HepG2 (cell line): ENCODE measurements around the gene PCDHGB1. TPM values are rescaled to one million over a fixed set of nuclear protein-coding genes. Genes with fewer than 3 reads are reported as not detected.

Experiments used
- CC2D1A ChIP-seq: sonication (generic); formaldehyde crosslinking; IDR thresholded peaks from 2 replicates; pipeline ENCODE4 v1.8.1; 2023; ENCODE audit warnings: mild to moderate bottlenecking, missing genetic modification reagents
- KLF6 ChIP-seq: IDR thresholded peaks from 2 replicates; pipeline ENCODE4 v1.8.0; 2016; ENCODE audit warnings: missing biosample characterization, missing genetic modification reagents
- MBD4 ChIP-seq: IDR thresholded peaks from 2 replicates; pipeline ENCODE4 v1.6.1; 2012; ENCODE audit warnings: low read length, inconsistent platforms, borderline replicate concordance
- SMC3 ChIP-seq: IDR thresholded peaks from 2 replicates; pipeline ENCODE4 v1.6.1; 2011; ENCODE audit warnings: low read length, improper control_type of control experiment
- ZNF496 ChIP-seq: sonication (generic); formaldehyde crosslinking; IDR thresholded peaks from 2 replicates; pipeline ENCODE4 v1.8.1; 2023; ENCODE audit warnings: mild to moderate bottlenecking, moderate library complexity, missing genetic modification reagents; ENCODE audit not compliant: insufficient replicate concordance
- ZNF563 ChIP-seq: sonication (generic); formaldehyde crosslinking; IDR thresholded peaks from 2 replicates; pipeline ENCODE4 v1.8.0; 2022; ENCODE audit warnings: mild to moderate bottlenecking, moderate library complexity, missing genetic modification reagents
- ZNF670 ChIP-seq: sonication (generic); formaldehyde crosslinking; IDR thresholded peaks from 2 replicates; pipeline ENCODE4 v1.8.0; 2022; ENCODE audit warnings: mild to moderate bottlenecking, missing genetic modification reagents, borderline replicate concordance
- ZNF775 ChIP-seq: sonication (generic); formaldehyde crosslinking; IDR thresholded peaks from 2 replicates; pipeline ENCODE4 v1.4.0; 2020; ENCODE audit warnings: missing genetic modification reagents, mild to moderate bottlenecking, moderate library complexity, borderline replicate concordance
- polyA plus RNA-seq, 8 experiments: library from polyadenylated mRNA; depleted of rRNA in 3 of 8; stranded (reverse) in 7 of 8; unstranded in 1 of 8; fragments of >200 nt; fragmentation: Illumina TruSeq in 4 of 8; extraction: Trizol in 4 of 8; gene quantifications; 2 replicates each; pipeline versions ENCODE4 v1.2.1 to v1.2.3, GENCODE V29; 2011 to 2016; ENCODE audit warnings: low read depth in 4 of 8, missing spikeins in 1 of 8, mixed read lengths in 1 of 8; ENCODE audit not compliant: insufficient read depth in 1 of 8
- total RNA-seq, 5 experiments: library from RNA; depleted of rRNA; stranded (reverse); fragments of >200 nt; fragmentation: Illumina TruSeq; extraction: Trizol; gene quantifications; 2 replicates each; pipeline ENCODE4 v1.2.3, GENCODE V29; 2016; ENCODE audit warnings: low read depth in 1 of 5
- TF ChIP-seq, protein P1 (sequence below): sonication (generic); formaldehyde crosslinking; IDR thresholded peaks from 2 replicates; pipeline ENCODE4 v1.4.0; 2020; ENCODE audit warnings: mild to moderate bottlenecking, missing genetic modification reagents
- TF ChIP-seq, protein P2 (sequence below): sonication (generic); formaldehyde crosslinking; IDR thresholded peaks from 2 replicates; pipeline ENCODE4 v1.4.0; 2020; ENCODE audit warnings: mild to moderate bottlenecking, missing genetic modification reagents
- TF ChIP-seq, protein P3 (sequence below): sonication (generic); formaldehyde crosslinking; IDR thresholded peaks from 2 replicates; pipeline ENCODE4 v1.4.0; 2020; ENCODE audit warnings: missing genetic modification reagents, borderline replicate concordance

The PCDHGB1 gene
- total and polyA plus RNA-seq, 2 of the 13 experiments (the other 11 are each of a cell fraction or from before 2014, with no cell fraction given): 1.0 to 2.6 TPM

DNA sequence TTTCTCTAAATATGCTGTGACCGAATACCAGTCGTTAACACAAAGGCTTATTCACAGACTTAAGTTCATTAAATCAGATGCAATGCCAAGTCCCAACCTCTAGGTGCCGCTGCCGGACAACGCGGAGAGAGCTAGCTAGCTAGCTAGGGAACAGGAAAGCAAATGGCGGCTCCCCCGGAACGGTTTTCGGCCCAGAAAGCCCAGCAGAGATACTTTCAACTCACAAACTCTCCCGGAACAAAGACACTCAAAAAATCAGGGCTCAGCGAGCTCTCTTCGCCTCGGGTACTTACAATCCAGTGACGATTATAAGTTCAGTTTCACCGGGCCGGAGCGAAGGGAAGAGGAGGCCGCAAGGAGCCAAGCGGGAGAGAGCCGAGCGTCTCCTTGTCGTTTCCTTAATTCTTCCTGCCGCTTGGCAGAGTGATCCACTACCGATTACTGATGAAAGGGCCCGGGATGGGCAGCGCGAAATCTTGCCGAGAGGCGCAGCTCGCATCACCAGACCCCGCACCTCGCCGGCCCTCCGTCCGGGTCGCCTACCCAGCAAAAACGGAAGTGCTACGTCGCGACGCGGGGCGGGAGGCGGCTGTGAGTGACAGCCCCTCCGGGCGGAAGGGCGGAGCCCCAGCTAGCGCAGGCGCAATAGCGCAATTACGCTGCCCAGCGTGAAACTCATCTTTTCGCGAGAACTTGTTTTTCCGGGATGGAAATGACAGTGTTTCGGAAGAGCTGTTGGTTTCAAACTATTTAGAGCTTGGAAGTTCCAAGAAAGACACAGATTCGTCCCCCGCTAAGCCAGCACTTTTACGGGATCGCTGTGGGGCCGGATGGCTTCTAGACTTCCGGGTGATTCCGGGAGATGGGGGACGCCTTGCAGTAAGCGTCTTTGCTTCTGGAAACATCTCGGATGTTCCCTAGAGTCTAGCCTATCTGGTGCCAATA lies 29.4 kb upstream of the PCDHGB1 start, which contains the start of gene TAF7 (continued):
- TF ChIP-seq ZNF670 (CRISPR knock-in tag) (0 out of 2 replicates have a peak, but pooled peaks have one; percentile 48), ZNF775 (CRISPR knock-in tag) (0 out of 2 replicates have a peak, but pooled peaks have one; percentile 41), ZNF496 (CRISPR knock-in tag) (no peak), MBD4 (no peak), ZNF563 (CRISPR knock-in tag) (peak; percentile 65), CC2D1A (CRISPR knock-in tag) (no peak), SMC3 (no peak), KLF6 (CRISPR knock-in tag) (peak; percentile 83; the same call in 1 of the 2 replicates)
- TF ChIP-seq, protein P1, sequence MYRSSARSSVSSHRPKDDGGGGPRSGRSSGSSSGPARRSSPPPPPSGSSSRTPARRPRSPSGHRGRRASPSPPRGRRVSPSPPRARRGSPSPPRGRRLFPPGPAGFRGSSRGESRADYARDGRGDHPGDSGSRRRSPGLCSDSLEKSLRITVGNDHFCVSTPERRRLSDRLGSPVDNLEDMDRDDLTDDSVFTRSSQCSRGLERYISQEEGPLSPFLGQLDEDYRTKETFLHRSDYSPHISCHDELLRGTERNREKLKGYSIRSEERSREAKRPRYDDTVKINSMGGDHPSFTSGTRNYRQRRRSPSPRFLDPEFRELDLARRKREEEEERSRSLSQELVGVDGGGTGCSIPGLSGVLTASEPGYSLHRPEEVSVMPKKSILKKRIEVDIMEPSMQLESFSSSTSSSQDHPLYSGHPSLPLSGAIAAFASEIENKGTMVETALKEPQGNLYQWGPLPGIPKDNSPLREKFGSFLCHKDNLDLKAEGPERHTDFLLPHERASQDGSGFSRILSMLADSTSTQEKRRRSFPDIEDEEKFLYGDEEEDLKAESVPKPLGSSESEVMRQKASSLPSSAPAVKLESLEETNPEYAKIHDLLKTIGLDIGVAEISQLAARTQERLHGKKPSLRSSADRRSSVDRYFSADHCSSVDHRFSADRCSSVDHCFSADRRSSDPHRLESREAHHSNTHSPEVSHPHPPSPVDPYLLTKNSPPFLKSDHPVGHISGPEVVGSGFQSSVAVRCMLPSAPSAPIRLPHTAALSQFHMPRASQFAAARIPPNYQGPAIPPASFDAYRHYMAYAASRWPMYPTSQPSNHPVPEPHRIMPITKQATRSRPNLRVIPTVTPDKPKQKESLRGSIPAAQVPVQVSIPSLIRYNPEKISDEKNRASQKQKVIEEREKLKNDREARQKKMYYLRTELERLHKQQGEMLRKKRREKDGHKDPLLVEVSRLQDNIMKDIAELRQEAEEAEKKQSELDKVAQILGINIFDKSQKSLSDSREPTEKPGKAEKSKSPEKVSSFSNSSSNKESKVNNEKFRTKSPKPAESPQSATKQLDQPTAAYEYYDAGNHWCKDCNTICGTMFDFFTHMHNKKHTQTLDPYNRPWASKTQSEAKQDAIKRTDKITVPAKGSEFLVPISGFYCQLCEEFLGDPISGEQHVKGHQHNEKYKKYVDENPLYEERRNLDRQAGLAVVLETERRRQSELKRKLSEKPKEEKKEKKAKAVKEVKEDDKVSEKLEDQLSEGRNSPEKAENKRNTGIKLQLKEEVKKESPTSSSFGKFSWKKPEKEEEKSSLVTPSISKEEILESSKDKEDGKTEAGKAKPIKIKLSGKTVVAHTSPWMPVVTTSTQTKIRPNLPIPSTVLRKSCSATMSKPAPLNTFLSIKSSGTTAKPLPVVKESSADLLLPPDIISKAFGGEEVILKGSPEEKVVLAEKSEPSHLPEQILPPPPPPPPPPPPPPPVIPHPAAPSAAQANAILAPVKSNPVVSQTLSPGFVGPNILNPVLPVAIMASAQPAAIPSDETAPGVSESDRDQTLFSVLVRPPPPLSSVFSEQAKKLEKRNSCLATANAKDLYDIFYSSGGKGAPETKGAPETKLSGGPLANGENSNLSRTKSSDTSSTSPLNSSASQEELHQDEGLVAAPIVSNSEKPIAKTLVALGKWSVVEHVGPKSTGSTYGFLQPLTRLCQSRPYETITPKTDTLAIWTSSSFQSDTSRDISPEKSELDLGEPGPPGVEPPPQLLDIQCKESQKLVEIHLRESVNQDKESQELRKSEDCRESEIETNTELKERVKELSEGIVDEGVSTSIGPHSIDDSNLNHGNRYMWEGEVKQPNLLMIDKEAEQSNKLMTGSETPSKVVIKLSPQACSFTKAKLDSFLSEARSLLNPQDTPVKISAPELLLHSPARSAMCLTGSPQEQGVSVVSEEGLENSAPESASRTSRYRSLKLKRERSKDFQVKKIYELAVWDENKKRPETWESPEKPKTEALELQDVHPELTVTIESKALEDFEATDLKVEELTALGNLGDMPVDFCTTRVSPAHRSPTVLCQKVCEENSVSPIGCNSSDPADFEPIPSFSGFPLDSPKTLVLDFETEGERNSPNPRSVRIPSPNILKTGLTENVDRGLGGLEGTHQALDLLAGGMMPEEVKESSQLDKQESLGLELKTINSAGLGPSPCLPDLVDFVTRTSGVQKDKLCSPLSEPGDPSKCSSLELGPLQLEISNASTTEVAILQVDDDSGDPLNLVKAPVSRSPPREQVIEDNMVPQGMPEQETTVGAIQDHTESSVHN (CRISPR knock-in tag): no peak; the same call in 1 of the 2 replicates
- TF ChIP-seq, protein P2, sequence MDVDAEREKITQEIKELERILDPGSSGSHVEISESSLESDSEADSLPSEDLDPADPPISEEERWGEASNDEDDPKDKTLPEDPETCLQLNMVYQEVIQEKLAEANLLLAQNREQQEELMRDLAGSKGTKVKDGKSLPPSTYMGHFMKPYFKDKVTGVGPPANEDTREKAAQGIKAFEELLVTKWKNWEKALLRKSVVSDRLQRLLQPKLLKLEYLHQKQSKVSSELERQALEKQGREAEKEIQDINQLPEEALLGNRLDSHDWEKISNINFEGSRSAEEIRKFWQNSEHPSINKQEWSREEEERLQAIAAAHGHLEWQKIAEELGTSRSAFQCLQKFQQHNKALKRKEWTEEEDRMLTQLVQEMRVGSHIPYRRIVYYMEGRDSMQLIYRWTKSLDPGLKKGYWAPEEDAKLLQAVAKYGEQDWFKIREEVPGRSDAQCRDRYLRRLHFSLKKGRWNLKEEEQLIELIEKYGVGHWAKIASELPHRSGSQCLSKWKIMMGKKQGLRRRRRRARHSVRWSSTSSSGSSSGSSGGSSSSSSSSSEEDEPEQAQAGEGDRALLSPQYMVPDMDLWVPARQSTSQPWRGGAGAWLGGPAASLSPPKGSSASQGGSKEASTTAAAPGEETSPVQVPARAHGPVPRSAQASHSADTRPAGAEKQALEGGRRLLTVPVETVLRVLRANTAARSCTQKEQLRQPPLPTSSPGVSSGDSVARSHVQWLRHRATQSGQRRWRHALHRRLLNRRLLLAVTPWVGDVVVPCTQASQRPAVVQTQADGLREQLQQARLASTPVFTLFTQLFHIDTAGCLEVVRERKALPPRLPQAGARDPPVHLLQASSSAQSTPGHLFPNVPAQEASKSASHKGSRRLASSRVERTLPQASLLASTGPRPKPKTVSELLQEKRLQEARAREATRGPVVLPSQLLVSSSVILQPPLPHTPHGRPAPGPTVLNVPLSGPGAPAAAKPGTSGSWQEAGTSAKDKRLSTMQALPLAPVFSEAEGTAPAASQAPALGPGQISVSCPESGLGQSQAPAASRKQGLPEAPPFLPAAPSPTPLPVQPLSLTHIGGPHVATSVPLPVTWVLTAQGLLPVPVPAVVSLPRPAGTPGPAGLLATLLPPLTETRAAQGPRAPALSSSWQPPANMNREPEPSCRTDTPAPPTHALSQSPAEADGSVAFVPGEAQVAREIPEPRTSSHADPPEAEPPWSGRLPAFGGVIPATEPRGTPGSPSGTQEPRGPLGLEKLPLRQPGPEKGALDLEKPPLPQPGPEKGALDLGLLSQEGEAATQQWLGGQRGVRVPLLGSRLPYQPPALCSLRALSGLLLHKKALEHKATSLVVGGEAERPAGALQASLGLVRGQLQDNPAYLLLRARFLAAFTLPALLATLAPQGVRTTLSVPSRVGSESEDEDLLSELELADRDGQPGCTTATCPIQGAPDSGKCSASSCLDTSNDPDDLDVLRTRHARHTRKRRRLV (CRISPR knock-in tag): peak; percentile 71; the same call in 1 of the 2 replicates
- TF ChIP-seq, protein P3, sequence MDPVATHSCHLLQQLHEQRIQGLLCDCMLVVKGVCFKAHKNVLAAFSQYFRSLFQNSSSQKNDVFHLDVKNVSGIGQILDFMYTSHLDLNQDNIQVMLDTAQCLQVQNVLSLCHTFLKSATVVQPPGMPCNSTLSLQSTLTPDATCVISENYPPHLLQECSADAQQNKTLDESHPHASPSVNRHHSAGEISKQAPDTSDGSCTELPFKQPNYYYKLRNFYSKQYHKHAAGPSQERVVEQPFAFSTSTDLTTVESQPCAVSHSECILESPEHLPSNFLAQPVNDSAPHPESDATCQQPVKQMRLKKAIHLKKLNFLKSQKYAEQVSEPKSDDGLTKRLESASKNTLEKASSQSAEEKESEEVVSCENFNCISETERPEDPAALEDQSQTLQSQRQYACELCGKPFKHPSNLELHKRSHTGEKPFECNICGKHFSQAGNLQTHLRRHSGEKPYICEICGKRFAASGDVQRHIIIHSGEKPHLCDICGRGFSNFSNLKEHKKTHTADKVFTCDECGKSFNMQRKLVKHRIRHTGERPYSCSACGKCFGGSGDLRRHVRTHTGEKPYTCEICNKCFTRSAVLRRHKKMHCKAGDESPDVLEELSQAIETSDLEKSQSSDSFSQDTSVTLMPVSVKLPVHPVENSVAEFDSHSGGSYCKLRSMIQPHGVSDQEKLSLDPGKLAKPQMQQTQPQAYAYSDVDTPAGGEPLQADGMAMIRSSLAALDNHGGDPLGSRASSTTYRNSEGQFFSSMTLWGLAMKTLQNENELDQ (CRISPR knock-in tag): peak; percentile 28; the same call in 1 of the 2 replicates
